Activated CD8-positive, alpha-beta memory T cell treated with anti-CD3 and anti-CD28 coated beads, Interleukin-2, amount 50 U/mL, for 24 hours (primary cell): ENCODE measurements around the gene GATA2.

Experiments
- DNase-seq: peaks from one replicate; pipeline ENCODE4 v3.0.0-alpha.2; 2020; ENCODE audit errors: extremely low read depth

GATA2 gene

DNA sequence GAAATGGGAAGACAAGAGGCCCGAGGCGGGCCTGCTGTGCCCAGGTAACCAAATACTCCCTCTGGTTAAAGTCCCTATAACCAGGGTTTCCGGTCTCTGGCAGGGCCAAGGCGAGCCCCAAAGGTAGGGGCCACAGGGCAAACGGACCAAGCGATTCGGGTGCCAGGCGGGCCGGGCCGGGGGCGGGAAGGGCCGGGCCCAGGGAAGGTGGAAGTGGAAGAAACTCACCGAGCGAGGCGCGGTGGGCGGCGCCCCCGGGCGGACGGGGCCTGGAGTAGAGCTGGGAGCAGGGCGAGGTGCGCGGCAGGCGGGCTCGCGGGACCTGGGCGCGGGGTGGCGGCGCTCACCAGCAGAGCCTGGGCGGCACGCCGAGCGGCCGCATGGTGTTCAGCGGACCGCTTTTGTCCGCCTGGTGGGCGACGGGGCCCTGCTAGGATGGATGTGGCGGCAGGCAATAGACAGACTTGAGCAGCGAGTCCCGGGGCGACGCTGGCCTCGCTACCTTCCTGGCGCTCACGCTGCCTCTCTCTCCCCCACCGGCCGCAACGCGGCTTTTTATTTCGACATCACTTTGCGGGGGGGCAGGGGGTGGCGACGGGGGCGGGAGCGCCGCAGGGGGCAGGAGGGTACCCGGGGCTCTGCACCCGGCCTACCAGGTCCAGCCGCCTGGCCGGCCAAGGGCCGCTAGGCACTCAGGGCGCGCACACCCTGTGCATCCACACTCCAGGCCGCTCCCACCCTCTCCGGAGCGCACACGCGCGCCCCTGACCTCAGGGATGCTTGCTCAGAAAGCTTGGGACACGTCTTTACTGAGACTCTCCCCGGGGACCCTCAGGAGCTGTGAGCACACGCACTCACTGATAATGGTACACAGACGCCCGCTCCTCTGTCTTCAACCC is at the start of gene GATA2:
Gene GATA2 (minus strand): TSS at position 531 of the 899 bp plus-strand sequence. CDS start 6,170 bp downstream, outside the sequence.
- no peak for DNase-seq

GRCh38 chr3:128541246-128541645 is 48.2 kb upstream of the GATA2 start:
- no peak for DNase-seq

DNA sequence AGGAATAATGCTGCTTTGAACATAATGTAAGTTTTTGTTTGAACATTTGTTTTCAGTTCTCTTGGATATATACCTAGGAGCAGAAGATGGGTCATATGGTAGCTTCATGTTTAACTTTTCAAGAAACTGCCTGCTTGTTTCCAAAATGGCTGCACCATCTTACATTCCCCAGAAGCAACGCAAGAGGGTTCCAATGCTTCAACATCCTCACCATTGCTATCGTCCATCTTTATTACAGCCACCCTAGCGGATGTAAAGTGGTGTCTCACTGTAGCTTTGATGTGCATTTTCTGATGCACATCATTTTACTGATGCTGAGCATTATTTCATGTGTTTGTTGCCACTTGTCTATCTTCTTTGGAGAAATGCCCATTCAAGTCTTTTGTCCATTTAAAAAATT is 46.4 kb upstream of the GATA2 start:
- DNase-seq = no peak

- DNase-seq = no peak
Observed at GRCh38 chr3:128537091-128537703, 44.2 kb upstream of the GATA2 start.

- DNase-seq = no peak
Observed at GRCh38 chr3:128532012-128532983, 39.3 kb upstream of the GATA2 start.

- no peak for DNase-seq
Observed at GRCh38 chr3:128524374-128525299, 31.6 kb upstream of the GATA2 start.

GRCh38 chr3:128523591-128523990 is 30.6 kb upstream of the GATA2 start:
- no peak for DNase-seq

- DNase-seq = no peak
Observed at GRCh38 chr3:128521715-128522114, 28.7 kb upstream of the GATA2 start.

DNA sequence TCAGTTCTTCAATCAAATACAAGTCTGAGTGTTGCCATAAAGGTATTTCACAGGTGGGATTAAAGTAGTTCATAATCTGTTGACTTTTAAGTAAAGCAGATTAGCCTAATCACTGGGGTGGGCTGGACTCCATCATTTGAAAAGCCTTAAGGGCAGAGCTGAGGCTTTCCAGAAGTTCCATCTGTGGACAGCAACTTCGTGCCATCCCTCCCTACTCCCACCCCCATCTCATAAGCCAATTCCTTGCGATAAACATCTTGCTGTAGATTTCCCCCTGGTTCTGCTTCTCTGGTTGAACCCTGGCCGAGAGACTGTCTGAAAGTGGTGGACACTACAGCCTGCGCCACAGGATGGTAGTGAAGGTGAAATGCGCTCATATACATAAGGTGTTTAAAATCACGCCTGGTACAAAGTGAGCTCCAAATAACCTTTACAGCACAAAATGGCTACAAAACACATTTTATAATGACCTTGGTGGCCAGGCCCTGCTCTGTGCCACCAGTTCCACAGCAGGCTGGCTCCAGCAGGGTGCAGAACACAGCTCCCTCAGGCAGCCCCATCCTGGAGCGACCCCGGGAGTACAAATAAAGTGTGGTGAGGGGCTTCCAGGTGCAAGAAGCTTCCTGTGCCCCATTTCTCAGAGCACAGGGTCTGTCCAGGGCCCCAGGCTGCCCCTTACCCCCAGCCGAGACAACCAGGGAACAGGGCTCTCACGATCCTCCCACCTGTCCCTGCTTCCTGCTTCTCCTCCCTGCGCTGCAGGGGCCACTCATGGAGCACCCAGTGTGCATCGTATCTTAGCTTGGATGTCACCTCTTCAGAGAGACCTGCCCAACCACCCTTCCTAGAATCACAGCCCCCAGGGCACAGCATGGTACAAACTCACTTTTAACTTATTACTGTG is 25.8 kb upstream of the GATA2 start:
- no peak for DNase-seq

GRCh38 chr3:128517648-128518047 is 24.6 kb upstream of the GATA2 start:
- DNase-seq = no peak

- DNase-seq = no peak
Observed at GRCh38 chr3:128515967-128516366, 23.0 kb upstream of the GATA2 start.

GRCh38 chr3:128508852-128509251 is 15.9 kb upstream of the GATA2 start:
- DNase-seq = no peak

DNA sequence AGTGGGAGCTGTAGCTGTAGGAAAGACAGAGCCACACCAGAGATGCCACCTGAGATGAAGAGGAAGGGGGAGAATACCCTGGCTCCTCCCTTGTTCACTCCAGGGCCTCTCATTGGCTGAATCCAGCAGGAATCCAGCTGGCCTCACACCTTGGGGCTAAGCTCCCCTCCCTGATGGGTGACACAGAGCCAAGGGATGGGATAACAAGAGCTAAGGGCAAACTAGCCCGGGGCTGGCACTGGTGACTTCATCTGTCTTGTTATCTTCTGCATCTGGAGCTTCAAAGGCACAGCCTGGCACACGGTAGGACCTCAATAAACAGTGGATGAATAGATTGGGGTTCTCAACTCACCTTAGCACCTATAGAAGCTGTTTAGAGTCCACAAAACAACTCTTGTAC is 13.8 kb upstream of the GATA2 start:
- no peak for DNase-seq

- DNase-seq = no peak
Observed at GRCh38 chr3:128505771-128506170, 12.8 kb upstream of the GATA2 start.

DNA sequence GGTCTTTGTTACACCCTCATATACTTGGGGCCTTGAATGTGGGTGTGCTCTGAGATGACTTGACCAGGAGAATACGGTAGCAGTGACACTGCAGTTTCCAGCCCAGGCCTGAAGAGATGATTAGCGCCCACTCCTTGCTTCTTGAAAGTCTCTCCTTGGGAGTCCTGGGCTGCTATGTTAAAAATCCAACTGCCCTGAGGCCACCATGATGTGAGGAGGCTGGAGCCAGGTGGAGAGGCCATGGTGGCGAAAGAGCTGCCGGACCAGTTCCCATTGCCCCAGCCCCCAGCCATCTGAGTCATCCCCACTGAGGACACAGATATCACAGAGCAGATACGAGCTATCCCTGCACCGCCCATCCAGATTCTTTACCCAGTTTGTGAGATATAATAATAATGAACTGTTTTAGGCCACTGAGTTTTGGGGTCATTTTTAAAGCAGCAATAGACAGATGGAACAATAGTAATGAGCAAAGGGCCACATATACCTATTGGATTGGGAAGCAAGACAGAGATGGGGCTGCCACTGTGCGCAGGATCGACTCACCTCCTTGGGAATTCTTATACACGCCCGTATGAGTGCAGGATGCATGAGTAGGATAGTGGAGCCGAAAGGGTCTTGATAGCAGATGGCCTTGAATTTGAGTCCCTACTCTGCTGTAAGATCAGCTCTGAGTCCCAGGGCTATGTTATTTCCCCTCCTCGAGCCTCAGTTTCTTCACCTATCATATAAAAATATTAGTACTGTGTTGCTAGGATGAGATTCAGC is 12.1 kb upstream of the GATA2 start:
- DNase-seq = no peak

GRCh38 chr3:128504533-128504915 is 11.5 kb upstream of the GATA2 start:
- no peak for DNase-seq

DNA sequence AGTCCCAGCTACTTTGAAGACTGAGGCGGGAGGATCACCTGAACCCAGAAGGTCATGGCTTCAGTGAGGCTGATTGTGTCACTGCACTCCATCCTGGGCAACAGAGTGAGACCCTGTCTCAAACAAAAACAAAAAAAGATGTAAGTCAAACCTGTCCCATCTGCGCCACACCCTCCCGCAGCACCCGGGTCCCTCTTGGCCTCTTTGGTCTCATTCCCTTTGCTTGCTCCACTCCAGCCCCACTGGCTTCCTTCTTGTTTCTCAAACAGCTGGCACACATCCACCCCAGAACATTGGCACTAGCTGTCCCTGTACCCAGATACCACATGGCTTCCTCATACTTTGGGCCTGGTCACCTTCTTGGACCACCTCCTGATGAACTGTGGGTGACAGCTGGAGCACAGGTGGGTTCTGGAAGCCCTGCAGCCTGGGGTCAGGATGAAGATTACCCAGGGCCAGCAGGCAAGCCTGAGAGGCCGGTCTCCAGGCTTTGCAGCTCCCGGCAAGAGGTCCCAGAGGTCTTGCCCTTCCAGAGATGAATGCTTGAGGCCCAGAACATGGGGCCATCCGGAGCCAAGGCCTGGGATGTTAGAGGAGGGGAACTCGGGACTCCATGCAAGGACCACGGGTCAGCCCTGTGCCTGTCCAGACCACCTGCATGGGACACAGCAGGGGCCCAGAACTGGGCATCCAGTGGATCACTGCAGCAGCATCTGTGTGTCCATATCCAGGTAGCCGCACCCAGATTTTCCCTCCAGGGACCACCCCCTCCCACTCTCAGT is 10.9 kb upstream of the GATA2 start:
- DNase-seq = no peak

DNA sequence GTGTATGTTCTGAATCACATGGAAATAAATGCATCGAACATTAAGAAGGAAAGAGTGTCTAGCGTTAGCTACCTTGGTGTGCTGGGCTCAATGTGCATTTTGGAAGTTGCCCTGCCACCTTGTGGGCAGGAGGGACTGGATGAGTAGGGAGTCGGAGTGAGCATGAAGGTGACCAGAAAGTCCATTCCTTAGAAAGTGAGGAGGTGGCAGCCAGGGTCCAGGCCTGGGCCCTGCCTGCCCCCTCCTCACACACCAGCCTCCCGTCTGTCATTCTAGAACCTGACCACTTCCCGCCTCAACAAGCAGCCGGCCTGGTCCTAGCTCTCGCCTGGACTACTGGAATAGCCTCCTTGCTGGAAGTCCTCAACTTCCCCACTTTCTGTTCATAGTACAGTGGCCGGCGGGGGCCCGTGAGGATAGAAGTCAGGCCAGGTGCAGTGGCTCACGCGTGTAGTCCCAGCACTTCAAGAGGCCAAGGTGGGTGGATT is 10.2 kb upstream of the GATA2 start:
- no peak for DNase-seq
